Measurements from ENCODE around the gene KRT33A.
"Not testable (repeated sequence)": the region's sequence is repeated elsewhere in the genome, so short reads cannot be mapped to it uniquely, and the experiment has no call there.

- not testable (repeated sequence) for TF ChIP-seq CTCF (conservative IDR thresholded peaks at IDR 0.05); EZH2 (IDR thresholded peaks at IDR 0.05; ENCODE audit: low read depth)
These were observed 44.4 kb upstream of the KRT33A start for GRCh38 chr17:41395044-41395443.

All from PC-9 (cell line).